Activated CD8-positive, alpha-beta T cell treated with anti-CD3 and anti-CD28 coated beads, Interleukin-2, amount 10 ng/mL, durations not matched to agents 7 days and 5 days (primary cell): ENCODE measurements around the gene LSAMP. TPM values are rescaled to one million over a fixed set of nuclear protein-coding genes. Genes with fewer than 3 reads are reported as not detected.

Experiments used
- ATAC-seq: fragments of 150-1000 bp; cut with Tn5 transposase; one replicate; pipeline ENCODE4 v1.10.0; 2021; ENCODE audit warnings: moderate library complexity
- CTCF ChIA-PET: fragments of 350-600 bp; sonication (Branson Sonifier 250); formaldehyde crosslinking; loops from one replicate; lab custom pipeline; 2021; ENCODE audit warnings: antibody characterized with exemption; lab: Charles Lee
- POLR2A ChIA-PET: fragments of 350-600 bp; sonication (Branson Sonifier 250); formaldehyde crosslinking; loops from one replicate; lab custom pipeline; 2021; ENCODE audit warnings: antibody characterized with exemption; lab: Charles Lee
- DNase-seq: peaks from one replicate; pipeline ENCODE4 v3.0.0-alpha.2; 2020
- H3K27ac Mint-ChIP-seq: one replicate; pipeline ENCODE4 v1.8.0; 2021; ENCODE audit warnings: mild to moderate bottlenecking, mixed read lengths
- H3K27me3 Mint-ChIP-seq: one replicate; pipeline ENCODE4 v1.8.0; 2021; ENCODE audit warnings: low read depth, mixed read lengths
- H3K36me3 Mint-ChIP-seq: one replicate; pipeline ENCODE4 v1.8.0; 2021; ENCODE audit warnings: low read depth, mixed read lengths
- H3K4me1 Mint-ChIP-seq: one replicate; pipeline ENCODE4 v1.8.0; 2021; ENCODE audit warnings: low read depth, mixed read lengths
- H3K4me3 Mint-ChIP-seq: one replicate; pipeline ENCODE4 v1.8.0; 2021; ENCODE audit warnings: mild to moderate bottlenecking, mixed read lengths
- H3K9me3 Mint-ChIP-seq: one replicate; pipeline ENCODE4 v1.8.0; 2022; ENCODE audit warnings: mixed read lengths; ENCODE audit not compliant: insufficient read depth
- total RNA-seq, 2 experiments: library from RNA; stranded (reverse); gene quantifications; one replicate each; pipeline ENCODE4 v1.2.3, GENCODE V29; 2021

LSAMP gene
- total RNA-seq, 2 experiments from 2014 or later: not detected

GRCh38 chr3:115823083-115823482 is 622.2 kb downstream of the LSAMP start:
- ChIA-PET CTCF (no interaction called here), POLR2A (no interaction called here)
- no peak overlapping the region for H3K4me3 Mint-ChIP-seq
- H3K27me3 Mint-ChIP-seq: peaks cover 7% of the 10 kb centered on the region
- DNase-seq (no peak), ATAC-seq (no peak)
- H3K9me3 Mint-ChIP-seq: no peaks in the 10 kb centered on the region
- no peak overlapping the region for H3K27ac Mint-ChIP-seq
- H3K4me1 Mint-ChIP-seq: no peaks in the 10 kb centered on the region
- no peaks in the 10 kb centered on the region for H3K36me3 Mint-ChIP-seq

GRCh38 chr3:115822579-115822978 is 622.7 kb downstream of the LSAMP start:
- Mint-ChIP-seq H3K27ac (no peak overlapping the region), H3K36me3 (no peaks in the 10 kb centered on the region), H3K4me3 (no peak overlapping the region), H3K9me3 (no peaks in the 10 kb centered on the region), H3K4me1 (no peaks in the 10 kb centered on the region), H3K27me3 (peaks cover 4% of the 10 kb centered on the region)
- CTCF ChIA-PET: no interaction called here
- DNase-seq: no peak
- POLR2A ChIA-PET: no interaction called here
- ATAC-seq: no peak

GRCh38 chr3:115819785-115820384 is 625.4 kb downstream of the LSAMP start:
- Mint-ChIP-seq H3K36me3 (no peaks in the 10 kb centered on the region), H3K4me1 (no peaks in the 10 kb centered on the region), H3K27me3 (peaks cover 3% of the 10 kb centered on the region), H3K4me3 (no peak overlapping the region), H3K9me3 (no peaks in the 10 kb centered on the region), H3K27ac (no peak overlapping the region)
- CTCF ChIA-PET: interaction anchor here (0.9 to 2.8 kb wide), 6 partner anchors 12 to 127 kb away, joined by 4 to 15 read pairs (median 5); no protein-coding TSS in a partner anchor
- POLR2A ChIA-PET: no interaction called here
- DNase-seq (peak; percentile 80), ATAC-seq (peak; percentile 93)

- peak; percentile 75 for DNase-seq
- peak; percentile 71 for ATAC-seq
- H3K9me3 Mint-ChIP-seq: no peaks in the 10 kb centered on the region
- H3K27me3 Mint-ChIP-seq: peaks cover 16% of the 10 kb centered on the region
- no peaks in the 10 kb centered on the region for H3K36me3 Mint-ChIP-seq
- POLR2A ChIA-PET: no interaction called here
- H3K4me3 Mint-ChIP-seq: no peak overlapping the region
- H3K4me1 Mint-ChIP-seq: no peaks in the 10 kb centered on the region
- no peak overlapping the region for H3K27ac Mint-ChIP-seq
- CTCF ChIA-PET: interaction anchor here (0.7 to 1.9 kb wide), 15 partner anchors 10 to 991 kb away, joined by 3 to 22 read pairs (median 3); no protein-coding TSS in a partner anchor
Observed at GRCh38 chr3:115814778-115815380, 630.4 kb downstream of the LSAMP start.

GRCh38 chr3:115814006-115814405 is 631.3 kb downstream of the LSAMP start:
- no peak for ATAC-seq
- ChIA-PET POLR2A (no interaction called here), CTCF (interaction anchor here (1.3 to 2.0 kb wide), 3 partner anchors 30 to 722 kb away, joined by 5 to 7 read pairs (median 7); no protein-coding TSS in a partner anchor)
- H3K27me3 Mint-ChIP-seq: peaks cover 21% of the 10 kb centered on the region
- no peaks in the 10 kb centered on the region for H3K36me3 Mint-ChIP-seq
- no peak overlapping the region for H3K4me3 Mint-ChIP-seq
- no peak overlapping the region for H3K27ac Mint-ChIP-seq
- no peak for DNase-seq
- no peaks in the 10 kb centered on the region for H3K9me3 Mint-ChIP-seq
- no peaks in the 10 kb centered on the region for H3K4me1 Mint-ChIP-seq

GRCh38 chr3:115808816-115809215 is 636.5 kb downstream of the LSAMP start:
- Mint-ChIP-seq H3K27me3 (peaks cover 34% of the 10 kb centered on the region), H3K36me3 (no peaks in the 10 kb centered on the region), H3K27ac (no peak overlapping the region), H3K4me1 (no peaks in the 10 kb centered on the region), H3K9me3 (no peaks in the 10 kb centered on the region), H3K4me3 (no peak overlapping the region)
- ATAC-seq: no peak
- no peak for DNase-seq
- POLR2A ChIA-PET: no interaction called here
- CTCF ChIA-PET: interaction anchor here (1.3 to 1.7 kb wide), 2 partner anchors 24 to 592 kb away, joined by 3 to 7 read pairs; no protein-coding TSS in a partner anchor

GRCh38 chr3:115808244-115808643 is 637.0 kb downstream of the LSAMP start:
- no peaks in the 10 kb centered on the region for H3K4me1 Mint-ChIP-seq
- POLR2A ChIA-PET: no interaction called here

GRCh38 chr3:115806501-115806900 is 638.8 kb downstream of the LSAMP start:
- ATAC-seq (no peak), DNase-seq (no peak)
- Mint-ChIP-seq H3K4me1 (no peaks in the 10 kb centered on the region), H3K27me3 (peaks cover 43% of the 10 kb centered on the region), H3K9me3 (no peaks in the 10 kb centered on the region), H3K27ac (no peak overlapping the region), H3K4me3 (no peak overlapping the region), H3K36me3 (no peaks in the 10 kb centered on the region)
- ChIA-PET POLR2A (no interaction called here), CTCF (interaction anchor here (3.9 kb wide), 1 partner anchor 9 kb away, joined by 11 read pairs; no protein-coding TSS in a partner anchor)

More at GRCh38 chr3:115808244-115808643, 637.0 kb downstream of the LSAMP start:
- DNase-seq (no peak), ATAC-seq (no peak)
- Mint-ChIP-seq H3K27ac (no peak overlapping the region), H3K36me3 (no peaks in the 10 kb centered on the region), H3K9me3 (no peaks in the 10 kb centered on the region), H3K27me3 (peaks cover 38% of the 10 kb centered on the region), H3K4me3 (no peak overlapping the region)
- CTCF ChIA-PET: interaction anchor here (1.3 to 1.7 kb wide), 2 partner anchors 24 to 591 kb away, joined by 3 to 7 read pairs; no protein-coding TSS in a partner anchor

- Mint-ChIP-seq H3K36me3 (no peaks in the 10 kb centered on the region), H3K27ac (no peak overlapping the region), H3K4me3 (no peak overlapping the region), H3K4me1 (no peaks in the 10 kb centered on the region), H3K27me3 (peaks cover 36% of the 10 kb centered on the region), H3K9me3 (no peaks in the 10 kb centered on the region)
- POLR2A ChIA-PET: no interaction called here
- CTCF ChIA-PET: interaction anchor here (3.9 kb wide), 1 partner anchor 9 kb away, joined by 11 read pairs; no protein-coding TSS in a partner anchor
- ATAC-seq (no peak), DNase-seq (no peak)
Observed at GRCh38 chr3:115805520-115805919, 639.8 kb downstream of the LSAMP start.

GRCh38 chr3:115804713-115805119 is 640.6 kb downstream of the LSAMP start:
- no peak overlapping the region for H3K27ac Mint-ChIP-seq
- POLR2A ChIA-PET: no interaction called here
- H3K36me3 Mint-ChIP-seq: no peaks in the 10 kb centered on the region
- CTCF ChIA-PET: interaction anchor here (3.9 kb wide), 1 partner anchor 10 kb away, joined by 11 read pairs; no protein-coding TSS in a partner anchor
- peaks cover 36% of the 10 kb centered on the region for H3K27me3 Mint-ChIP-seq
- H3K4me1 Mint-ChIP-seq: no peaks in the 10 kb centered on the region
- DNase-seq: no peak
- ATAC-seq: no peak
- no peaks in the 10 kb centered on the region for H3K9me3 Mint-ChIP-seq
- H3K4me3 Mint-ChIP-seq: no peak overlapping the region

- no peak for DNase-seq
- Mint-ChIP-seq H3K27ac (no peak overlapping the region), H3K27me3 (peaks cover 31% of the 10 kb centered on the region), H3K4me1 (no peaks in the 10 kb centered on the region), H3K36me3 (no peaks in the 10 kb centered on the region), H3K4me3 (no peak overlapping the region), H3K9me3 (no peaks in the 10 kb centered on the region)
- CTCF ChIA-PET: interaction anchor here (1.1 to 3.9 kb wide), 2 partner anchors 11 to 13 kb away, joined by 3 to 11 read pairs; no protein-coding TSS in a partner anchor
- POLR2A ChIA-PET: no interaction called here
- ATAC-seq: no peak
Observed at GRCh38 chr3:115804200-115804599, 641.1 kb downstream of the LSAMP start.

- DNase-seq: no peak
- Mint-ChIP-seq H3K9me3 (no peaks in the 10 kb centered on the region), H3K36me3 (no peaks in the 10 kb centered on the region), H3K4me3 (no peak overlapping the region), H3K27ac (no peak overlapping the region), H3K27me3 (peaks cover 30% of the 10 kb centered on the region), H3K4me1 (no peaks in the 10 kb centered on the region)
- no peak for ATAC-seq
- CTCF ChIA-PET: interaction anchor here (1.0 to 3.9 kb wide), 4 partner anchors 9 to 20 kb away, joined by 3 to 11 read pairs (median 5); no protein-coding TSS in a partner anchor
- POLR2A ChIA-PET: no interaction called here
Observed at GRCh38 chr3:115803661-115804060, 641.6 kb downstream of the LSAMP start.
